Activated T-helper 1 cell treated with anti-CD3 and anti-CD28 coated beads, Interleukin-2, amount 50 U/mL, for 16 hours (primary cell): ENCODE results near the gene NBDY.

Experiments used
- DNase-seq, 2 donors: peaks; one replicate each; pipeline ENCODE4 v3.0.0-alpha.2; 2020; ENCODE audit warnings: low read depth in 1 of 2, low spot score in 1 of 2

The NBDY gene

GRCh38 chrX:56784666-56785065 is 55.6 kb downstream of the NBDY start:
- no peak for DNase-seq

- no peak for DNase-seq
These were observed 56.4 kb downstream of the NBDY start for GRCh38 chrX:56785442-56785841.

- DNase-seq = no peak
These were observed 58.1 kb downstream of the NBDY start for GRCh38 chrX:56786889-56787733.

GRCh38 chrX:56787734-56788152 is 58.7 kb downstream of the NBDY start:
- DNase-seq = no peak

- DNase-seq = no peak
These were observed 59.2 kb downstream of the NBDY start for GRCh38 chrX:56788229-56788628.

GRCh38 chrX:56788717-56789122 is 59.7 kb downstream of the NBDY start:
- peak in 1 of 2 donors; percentile 52 for DNase-seq

- no peak for DNase-seq
These were observed 60.6 kb downstream of the NBDY start for GRCh38 chrX:56789518-56790070.

- no peak for DNase-seq
These were observed 61.7 kb downstream of the NBDY start for GRCh38 chrX:56790778-56791177.

- no peak for DNase-seq
These were observed 62.4 kb downstream of the NBDY start for GRCh38 chrX:56791456-56791855.

GRCh38 chrX:56792270-56793111 is 63.4 kb downstream of the NBDY start:
- DNase-seq = no peak

- no peak for DNase-seq
These were observed 64.0 kb downstream of the NBDY start for GRCh38 chrX:56793112-56793430.

- DNase-seq = no peak
These were observed 64.7 kb downstream of the NBDY start for GRCh38 chrX:56793521-56794320.

- no peak for DNase-seq
These were observed 65.6 kb downstream of the NBDY start for GRCh38 chrX:56794404-56795230.

- no peak for DNase-seq
These were observed 66.3 kb downstream of the NBDY start for GRCh38 chrX:56795309-56795868.

GRCh38 chrX:56796641-56797395 is 67.8 kb downstream of the NBDY start:
- DNase-seq = no peak

- DNase-seq = no peak
These were observed 68.7 kb downstream of the NBDY start for GRCh38 chrX:56797574-56798338.

- no peak for DNase-seq
These were observed 69.3 kb downstream of the NBDY start for GRCh38 chrX:56798339-56798711.

- DNase-seq = no peak
These were observed 70.1 kb downstream of the NBDY start for GRCh38 chrX:56798866-56799758.
